ENCODE measurements around the gene ADAMTS2. TPM values are rescaled to one million over a fixed set of nuclear protein-coding genes. Genes with fewer than 3 reads are reported as not detected.

ADAMTS2 gene
- total and polyA plus RNA-seq, 2 experiments from 2014 or later, result 1.6 to 8.1 TPM

DNA sequence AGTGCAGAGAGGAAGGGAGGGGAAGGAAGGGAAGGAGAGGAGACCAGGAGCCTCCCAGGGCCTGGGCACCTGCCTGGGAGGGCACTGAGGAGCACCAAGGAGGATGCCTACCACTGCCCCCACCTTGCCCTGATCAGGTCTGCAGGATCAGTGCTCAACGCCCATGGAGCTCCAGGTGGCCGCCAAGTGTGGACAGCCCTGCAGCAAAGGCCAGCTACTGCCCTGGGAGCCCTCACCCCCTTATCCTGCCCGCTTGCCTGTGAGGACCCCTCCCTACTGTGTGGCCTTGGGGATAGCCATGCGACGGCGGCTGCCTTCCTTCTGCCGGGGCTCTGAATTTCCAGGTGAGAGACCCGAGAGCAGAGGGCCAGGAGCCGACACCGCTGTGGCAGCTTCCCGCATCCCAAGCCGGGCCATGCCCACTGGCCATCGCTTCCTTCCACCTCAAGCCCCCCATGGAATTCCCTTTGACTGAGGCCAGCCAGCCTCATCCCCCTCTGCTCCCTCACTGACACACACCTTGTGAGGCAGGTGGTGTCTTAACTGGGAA lies 12.4 kb downstream of the ADAMTS2 start:
- Histone ChIP-seq H2AFZ (no peak overlapping the region), H3K4me1 (ENCODE audit: insufficient read depth) (no peaks in the 10 kb centered on the region; the same call in 1 of the 2 replicates), H3K27ac (ENCODE audit: low read depth) (no peak overlapping the region), H3K27me3 (ENCODE audit: insufficient read depth) (peaks cover under 1% of the 10 kb centered on the region; the same call in 1 of the 2 replicates), H3K79me2 (replicated peaks; ENCODE audit: insufficient read depth) (no peaks in the 10 kb centered on the region), H4K20me1 (replicated peaks; ENCODE audit: insufficient read depth) (0 out of 2 replicates have a peak, but pooled peaks cover 3% of the 10 kb centered on the region), H3F3A (replicated peaks; ENCODE audit: low read depth) (no peaks in the 10 kb centered on the region), H3K9me2 (ENCODE audit: insufficient read depth) (no peaks in the 10 kb centered on the region), H3K36me3 (ENCODE audit: insufficient read depth) (no peaks in the 10 kb centered on the region), H3K4me3 (no peak overlapping the region), H3K4me2 (no peak overlapping the region)
- Mint-ChIP-seq H3K9me3 (peaks cover under 1% of the 10 kb centered on the region; the same call in 1 of the 3 replicates), H3K27me3 (ENCODE audit: insufficient read depth, low read depth, poor library complexity) (peaks cover 9% of the 10 kb centered on the region), H3K4me3 (no peak overlapping the region), H3K4me1 (peaks cover 17% of the 10 kb centered on the region), H3K36me3 (ENCODE audit: low read depth) (no peaks in the 10 kb centered on the region; the same call in 2 of the 3 replicates), H3K27ac (no peak overlapping the region)
- TF ChIP-seq, protein P1, sequence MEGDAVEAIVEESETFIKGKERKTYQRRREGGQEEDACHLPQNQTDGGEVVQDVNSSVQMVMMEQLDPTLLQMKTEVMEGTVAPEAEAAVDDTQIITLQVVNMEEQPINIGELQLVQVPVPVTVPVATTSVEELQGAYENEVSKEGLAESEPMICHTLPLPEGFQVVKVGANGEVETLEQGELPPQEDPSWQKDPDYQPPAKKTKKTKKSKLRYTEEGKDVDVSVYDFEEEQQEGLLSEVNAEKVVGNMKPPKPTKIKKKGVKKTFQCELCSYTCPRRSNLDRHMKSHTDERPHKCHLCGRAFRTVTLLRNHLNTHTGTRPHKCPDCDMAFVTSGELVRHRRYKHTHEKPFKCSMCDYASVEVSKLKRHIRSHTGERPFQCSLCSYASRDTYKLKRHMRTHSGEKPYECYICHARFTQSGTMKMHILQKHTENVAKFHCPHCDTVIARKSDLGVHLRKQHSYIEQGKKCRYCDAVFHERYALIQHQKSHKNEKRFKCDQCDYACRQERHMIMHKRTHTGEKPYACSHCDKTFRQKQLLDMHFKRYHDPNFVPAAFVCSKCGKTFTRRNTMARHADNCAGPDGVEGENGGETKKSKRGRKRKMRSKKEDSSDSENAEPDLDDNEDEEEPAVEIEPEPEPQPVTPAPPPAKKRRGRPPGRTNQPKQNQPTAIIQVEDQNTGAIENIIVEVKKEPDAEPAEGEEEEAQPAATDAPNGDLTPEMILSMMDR (conservative IDR thresholded peaks at IDR 0.05; ENCODE audit: low read depth in 2 of 2), result no peak
- TF ChIP-seq ZNF114 (CRISPR knock-in tag; IDR thresholded peaks at IDR 0.05) (no peak), EZH2phosphoT487 (IDR thresholded peaks at IDR 0.05; ENCODE audit: unreplicated experiment) (no peak), JUNB (IDR thresholded peaks at IDR 0.05; ENCODE audit: unreplicated experiment) (no peak), EZH2 (IDR thresholded peaks at IDR 0.05; ENCODE audit: low read depth, unreplicated experiment) (no peak), STAT1 (IDR thresholded peaks at IDR 0.05; ENCODE audit: unreplicated experiment) (no peak), ZNF331 (CRISPR knock-in tag; IDR thresholded peaks at IDR 0.05; ENCODE audit: low read depth) (no peak), CREB1 (CRISPR knock-in tag; IDR thresholded peaks at IDR 0.05; ENCODE audit: low read depth) (no peak), POLR2AphosphoS5 (IDR thresholded peaks at IDR 0.05; ENCODE audit: low read depth) (no peak), NANOG (IDR thresholded peaks at IDR 0.05; ENCODE audit: borderline replicate concordance) (no peak)
- TF ChIP-seq, protein P2, sequence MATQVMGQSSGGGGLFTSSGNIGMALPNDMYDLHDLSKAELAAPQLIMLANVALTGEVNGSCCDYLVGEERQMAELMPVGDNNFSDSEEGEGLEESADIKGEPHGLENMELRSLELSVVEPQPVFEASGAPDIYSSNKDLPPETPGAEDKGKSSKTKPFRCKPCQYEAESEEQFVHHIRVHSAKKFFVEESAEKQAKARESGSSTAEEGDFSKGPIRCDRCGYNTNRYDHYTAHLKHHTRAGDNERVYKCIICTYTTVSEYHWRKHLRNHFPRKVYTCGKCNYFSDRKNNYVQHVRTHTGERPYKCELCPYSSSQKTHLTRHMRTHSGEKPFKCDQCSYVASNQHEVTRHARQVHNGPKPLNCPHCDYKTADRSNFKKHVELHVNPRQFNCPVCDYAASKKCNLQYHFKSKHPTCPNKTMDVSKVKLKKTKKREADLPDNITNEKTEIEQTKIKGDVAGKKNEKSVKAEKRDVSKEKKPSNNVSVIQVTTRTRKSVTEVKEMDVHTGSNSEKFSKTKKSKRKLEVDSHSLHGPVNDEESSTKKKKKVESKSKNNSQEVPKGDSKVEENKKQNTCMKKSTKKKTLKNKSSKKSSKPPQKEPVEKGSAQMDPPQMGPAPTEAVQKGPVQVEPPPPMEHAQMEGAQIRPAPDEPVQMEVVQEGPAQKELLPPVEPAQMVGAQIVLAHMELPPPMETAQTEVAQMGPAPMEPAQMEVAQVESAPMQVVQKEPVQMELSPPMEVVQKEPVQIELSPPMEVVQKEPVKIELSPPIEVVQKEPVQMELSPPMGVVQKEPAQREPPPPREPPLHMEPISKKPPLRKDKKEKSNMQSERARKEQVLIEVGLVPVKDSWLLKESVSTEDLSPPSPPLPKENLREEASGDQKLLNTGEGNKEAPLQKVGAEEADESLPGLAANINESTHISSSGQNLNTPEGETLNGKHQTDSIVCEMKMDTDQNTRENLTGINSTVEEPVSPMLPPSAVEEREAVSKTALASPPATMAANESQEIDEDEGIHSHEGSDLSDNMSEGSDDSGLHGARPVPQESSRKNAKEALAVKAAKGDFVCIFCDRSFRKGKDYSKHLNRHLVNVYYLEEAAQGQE (IDR thresholded peaks at IDR 0.05; ENCODE audit: unreplicated experiment), result no peak
- TF ChIP-seq, protein P3, sequence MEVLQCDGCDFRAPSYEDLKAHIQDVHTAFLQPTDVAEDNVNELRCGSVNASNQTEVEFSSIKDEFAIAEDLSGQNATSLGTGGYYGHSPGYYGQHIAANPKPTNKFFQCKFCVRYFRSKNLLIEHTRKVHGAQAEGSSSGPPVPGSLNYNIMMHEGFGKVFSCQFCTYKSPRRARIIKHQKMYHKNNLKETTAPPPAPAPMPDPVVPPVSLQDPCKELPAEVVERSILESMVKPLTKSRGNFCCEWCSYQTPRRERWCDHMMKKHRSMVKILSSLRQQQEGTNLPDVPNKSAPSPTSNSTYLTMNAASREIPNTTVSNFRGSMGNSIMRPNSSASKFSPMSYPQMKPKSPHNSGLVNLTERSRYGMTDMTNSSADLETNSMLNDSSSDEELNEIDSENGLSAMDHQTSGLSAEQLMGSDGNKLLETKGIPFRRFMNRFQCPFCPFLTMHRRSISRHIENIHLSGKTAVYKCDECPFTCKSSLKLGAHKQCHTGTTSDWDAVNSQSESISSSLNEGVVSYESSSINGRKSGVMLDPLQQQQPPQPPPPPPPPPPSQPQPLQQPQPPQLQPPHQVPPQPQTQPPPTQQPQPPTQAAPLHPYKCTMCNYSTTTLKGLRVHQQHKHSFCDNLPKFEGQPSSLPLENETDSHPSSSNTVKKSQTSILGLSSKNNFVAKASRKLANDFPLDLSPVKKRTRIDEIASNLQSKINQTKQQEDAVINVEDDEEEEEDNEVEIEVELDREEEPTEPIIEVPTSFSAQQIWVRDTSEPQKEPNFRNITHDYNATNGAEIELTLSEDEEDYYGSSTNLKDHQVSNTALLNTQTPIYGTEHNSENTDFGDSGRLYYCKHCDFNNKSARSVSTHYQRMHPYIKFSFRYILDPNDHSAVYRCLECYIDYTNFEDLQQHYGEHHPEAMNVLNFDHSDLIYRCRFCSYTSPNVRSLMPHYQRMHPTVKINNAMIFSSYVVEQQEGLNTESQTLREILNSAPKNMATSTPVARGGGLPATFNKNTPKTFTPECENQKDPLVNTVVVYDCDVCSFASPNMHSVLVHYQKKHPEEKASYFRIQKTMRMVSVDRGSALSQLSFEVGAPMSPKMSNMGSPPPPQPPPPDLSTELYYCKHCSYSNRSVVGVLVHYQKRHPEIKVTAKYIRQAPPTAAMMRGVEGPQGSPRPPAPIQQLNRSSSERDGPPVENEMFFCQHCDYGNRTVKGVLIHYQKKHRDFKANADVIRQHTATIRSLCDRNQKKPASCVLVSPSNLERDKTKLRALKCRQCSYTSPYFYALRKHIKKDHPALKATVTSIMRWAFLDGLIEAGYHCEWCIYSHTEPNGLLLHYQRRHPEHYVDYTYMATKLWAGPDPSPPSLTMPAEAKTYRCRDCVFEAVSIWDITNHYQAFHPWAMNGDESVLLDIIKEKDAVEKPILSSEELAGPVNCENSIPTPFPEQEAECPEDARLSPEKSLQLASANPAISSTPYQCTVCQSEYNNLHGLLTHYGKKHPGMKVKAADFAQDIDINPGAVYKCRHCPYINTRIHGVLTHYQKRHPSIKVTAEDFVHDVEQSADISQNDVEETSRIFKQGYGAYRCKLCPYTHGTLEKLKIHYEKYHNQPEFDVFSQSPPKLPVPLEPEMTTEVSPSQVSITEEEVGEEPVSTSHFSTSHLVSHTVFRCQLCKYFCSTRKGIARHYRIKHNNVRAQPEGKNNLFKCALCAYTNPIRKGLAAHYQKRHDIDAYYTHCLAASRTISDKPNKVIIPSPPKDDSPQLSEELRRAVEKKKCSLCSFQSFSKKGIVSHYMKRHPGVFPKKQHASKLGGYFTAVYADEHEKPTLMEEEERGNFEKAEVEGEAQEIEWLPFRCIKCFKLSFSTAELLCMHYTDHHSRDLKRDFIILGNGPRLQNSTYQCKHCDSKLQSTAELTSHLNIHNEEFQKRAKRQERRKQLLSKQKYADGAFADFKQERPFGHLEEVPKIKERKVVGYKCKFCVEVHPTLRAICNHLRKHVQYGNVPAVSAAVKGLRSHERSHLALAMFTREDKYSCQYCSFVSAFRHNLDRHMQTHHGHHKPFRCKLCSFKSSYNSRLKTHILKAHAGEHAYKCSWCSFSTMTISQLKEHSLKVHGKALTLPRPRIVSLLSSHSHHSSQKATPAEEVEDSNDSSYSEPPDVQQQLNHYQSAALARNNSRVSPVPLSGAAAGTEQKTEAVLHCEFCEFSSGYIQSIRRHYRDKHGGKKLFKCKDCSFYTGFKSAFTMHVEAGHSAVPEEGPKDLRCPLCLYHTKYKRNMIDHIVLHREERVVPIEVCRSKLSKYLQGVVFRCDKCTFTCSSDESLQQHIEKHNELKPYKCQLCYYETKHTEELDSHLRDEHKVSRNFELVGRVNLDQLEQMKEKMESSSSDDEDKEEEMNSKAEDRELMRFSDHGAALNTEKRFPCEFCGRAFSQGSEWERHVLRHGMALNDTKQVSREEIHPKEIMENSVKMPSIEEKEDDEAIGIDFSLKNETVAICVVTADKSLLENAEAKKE (CRISPR knock-in tag; IDR thresholded peaks at IDR 0.05), result no peak
- TF ChIP-seq, protein P4, sequence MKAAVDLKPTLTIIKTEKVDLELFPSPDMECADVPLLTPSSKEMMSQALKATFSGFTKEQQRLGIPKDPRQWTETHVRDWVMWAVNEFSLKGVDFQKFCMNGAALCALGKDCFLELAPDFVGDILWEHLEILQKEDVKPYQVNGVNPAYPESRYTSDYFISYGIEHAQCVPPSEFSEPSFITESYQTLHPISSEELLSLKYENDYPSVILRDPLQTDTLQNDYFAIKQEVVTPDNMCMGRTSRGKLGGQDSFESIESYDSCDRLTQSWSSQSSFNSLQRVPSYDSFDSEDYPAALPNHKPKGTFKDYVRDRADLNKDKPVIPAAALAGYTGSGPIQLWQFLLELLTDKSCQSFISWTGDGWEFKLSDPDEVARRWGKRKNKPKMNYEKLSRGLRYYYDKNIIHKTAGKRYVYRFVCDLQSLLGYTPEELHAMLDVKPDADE (IDR thresholded peaks at IDR 0.05), result no peak
- ATAC-seq (no peak), DNase-seq (ENCODE audit: low spot score) (no peak)

Measured in GM23338 (cell line).